ENCODE data around the gene RPUSD1. TPM values are rescaled to one million over a fixed set of nuclear protein-coding genes. Genes with fewer than 3 reads are reported as not detected.

The RPUSD1 gene
- total and polyA plus RNA-seq, 8 donors, result 8.6 to 21.0 (median 12.1) TPM

DNA sequence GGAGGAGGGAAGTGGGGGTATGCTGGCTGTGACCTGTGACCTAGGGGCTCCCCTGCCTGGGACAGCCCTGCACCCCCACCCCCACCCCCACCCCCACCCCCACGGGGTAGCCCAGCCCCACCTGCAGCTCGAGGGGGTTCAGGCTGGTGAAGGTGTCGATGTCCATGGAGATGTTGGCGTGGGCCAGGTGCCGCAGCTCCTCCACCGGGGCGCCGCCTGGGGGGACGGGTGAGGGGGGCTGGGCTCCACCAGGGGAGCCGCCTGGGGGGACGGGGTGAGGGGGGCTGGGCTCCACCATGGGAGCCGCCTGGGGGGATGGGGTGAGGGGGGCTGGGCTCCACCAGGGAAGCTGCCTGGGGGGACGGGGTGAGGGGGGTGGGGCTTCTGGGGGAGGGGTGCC lies 17.8 kb downstream of the RPUSD1 start:
- no peaks in the 10 kb centered on the region for H3K36me3 ChIP-seq
- DNase-seq (no peak), ATAC-seq (no peak)
- no peaks in the 10 kb centered on the region for H3K9me3 ChIP-seq
- H3K27ac ChIP-seq, result no peak overlapping the region
- peaks cover 0 to 37% of the 10 kb centered on the region in 2 donors for H3K27me3 ChIP-seq
- H3K4me3 ChIP-seq, result no peak overlapping the region
- H3K4me1 ChIP-seq, result no peaks in the 10 kb centered on the region
- TF ChIP-seq, protein P1, sequence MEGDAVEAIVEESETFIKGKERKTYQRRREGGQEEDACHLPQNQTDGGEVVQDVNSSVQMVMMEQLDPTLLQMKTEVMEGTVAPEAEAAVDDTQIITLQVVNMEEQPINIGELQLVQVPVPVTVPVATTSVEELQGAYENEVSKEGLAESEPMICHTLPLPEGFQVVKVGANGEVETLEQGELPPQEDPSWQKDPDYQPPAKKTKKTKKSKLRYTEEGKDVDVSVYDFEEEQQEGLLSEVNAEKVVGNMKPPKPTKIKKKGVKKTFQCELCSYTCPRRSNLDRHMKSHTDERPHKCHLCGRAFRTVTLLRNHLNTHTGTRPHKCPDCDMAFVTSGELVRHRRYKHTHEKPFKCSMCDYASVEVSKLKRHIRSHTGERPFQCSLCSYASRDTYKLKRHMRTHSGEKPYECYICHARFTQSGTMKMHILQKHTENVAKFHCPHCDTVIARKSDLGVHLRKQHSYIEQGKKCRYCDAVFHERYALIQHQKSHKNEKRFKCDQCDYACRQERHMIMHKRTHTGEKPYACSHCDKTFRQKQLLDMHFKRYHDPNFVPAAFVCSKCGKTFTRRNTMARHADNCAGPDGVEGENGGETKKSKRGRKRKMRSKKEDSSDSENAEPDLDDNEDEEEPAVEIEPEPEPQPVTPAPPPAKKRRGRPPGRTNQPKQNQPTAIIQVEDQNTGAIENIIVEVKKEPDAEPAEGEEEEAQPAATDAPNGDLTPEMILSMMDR (IDR thresholded peaks at IDR 0.05), result no peak
- intact Hi-C loops (cut with DNase I), result no loop called here

DNA sequence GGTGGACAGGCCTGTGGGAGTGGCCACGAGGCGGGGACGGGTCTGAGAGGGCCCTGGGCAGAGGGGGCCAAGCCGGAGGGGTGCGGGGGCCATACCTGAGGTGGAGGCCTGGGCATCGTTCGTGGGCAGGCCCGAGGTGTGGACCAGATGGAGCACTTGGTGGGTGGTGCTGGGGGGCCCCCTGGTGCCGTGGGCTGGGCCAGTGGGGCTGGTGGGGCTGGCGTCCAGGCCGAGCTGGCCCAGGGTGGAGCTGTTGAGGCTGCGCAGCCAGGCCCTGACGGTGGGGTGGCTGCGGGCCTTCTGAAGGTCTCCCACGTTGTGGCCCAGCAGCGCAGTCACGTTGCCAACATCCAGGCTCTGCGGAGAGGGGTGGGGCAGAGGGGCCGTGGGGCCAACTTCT lies 18.2 kb downstream of the RPUSD1 start:
- no peak for DNase-seq
- H3K27me3 ChIP-seq, result peaks cover 0 to 37% of the 10 kb centered on the region in 2 donors
- H3K9me3 ChIP-seq, result no peaks in the 10 kb centered on the region
- intact Hi-C loops (cut with DNase I), result no loop called here
- H3K4me3 ChIP-seq, result no peak overlapping the region
- no peak overlapping the region for H3K27ac ChIP-seq
- no peak for ATAC-seq
- H3K36me3 ChIP-seq, result no peaks in the 10 kb centered on the region
- no peaks in the 10 kb centered on the region for H3K4me1 ChIP-seq
- TF ChIP-seq, protein P1 (IDR thresholded peaks at IDR 0.05), result no peak

DNA sequence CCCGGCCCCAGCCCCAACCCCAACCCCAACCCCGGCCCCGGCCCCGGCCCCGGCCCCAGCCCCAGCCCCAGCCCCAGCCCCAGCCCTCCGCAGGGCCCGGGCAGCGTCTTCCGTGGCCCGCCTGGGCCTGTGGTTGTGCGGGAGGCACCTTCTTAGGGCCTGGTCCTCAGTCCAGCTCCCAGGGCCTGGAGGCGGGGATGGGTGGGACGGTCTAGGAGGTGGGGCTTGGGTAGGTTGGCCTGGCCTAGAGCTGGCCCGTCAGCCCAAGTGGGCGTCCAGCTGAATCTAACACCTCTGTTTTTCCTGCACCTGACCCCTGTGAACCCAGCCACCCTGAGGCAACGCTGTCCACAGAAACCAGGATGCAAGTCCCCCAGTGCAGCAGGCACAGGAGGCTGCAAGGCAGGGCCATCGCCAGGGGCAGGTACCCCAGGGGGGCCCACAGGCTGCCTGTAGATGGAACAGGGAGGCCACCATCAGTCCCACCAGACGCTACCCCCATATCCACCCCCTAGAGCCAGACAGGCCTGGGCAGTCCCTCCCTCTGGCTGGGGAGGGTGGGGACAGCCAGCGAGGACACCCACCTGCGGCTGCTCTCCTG lies 18.9 kb downstream of the RPUSD1 start:
- TF ChIP-seq, protein P1 (IDR thresholded peaks at IDR 0.05), result no peak
- no peaks in the 10 kb centered on the region for H3K9me3 ChIP-seq
- no peak overlapping the region for H3K27ac ChIP-seq
- DNase-seq (no peak), ATAC-seq (peak; percentile 7)
- H3K27me3 ChIP-seq, result peaks cover 0 to 37% of the 10 kb centered on the region in 2 donors
- H3K36me3 ChIP-seq, result no peaks in the 10 kb centered on the region
- H3K4me1 ChIP-seq, result no peaks in the 10 kb centered on the region
- H3K4me3 ChIP-seq, result no peak overlapping the region
- intact Hi-C loops (cut with DNase I), result no loop called here

DNA sequence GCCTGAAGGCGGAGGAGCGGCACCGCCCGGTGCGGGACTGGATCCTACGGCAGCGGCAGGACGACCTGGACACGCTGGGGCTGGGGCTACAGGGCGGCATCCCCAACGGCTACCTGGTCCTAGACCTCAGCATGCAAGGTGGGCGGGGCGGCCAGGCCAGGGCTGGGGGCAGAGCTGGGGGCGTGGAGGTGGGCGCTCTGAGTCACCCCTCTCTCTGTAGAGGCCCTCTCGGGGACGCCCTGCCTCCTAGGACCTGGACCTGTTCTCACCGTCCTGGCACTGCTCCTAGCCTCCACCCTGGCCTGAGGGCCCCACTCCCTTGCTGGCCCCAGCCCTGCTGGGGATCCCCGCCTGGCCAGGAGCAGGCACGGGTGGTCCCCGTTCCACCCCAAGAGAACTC lies 19.8 kb downstream of the RPUSD1 start:
- ATAC-seq, result peak; percentile 11
- intact Hi-C loops (cut with DNase I), result no loop called here
- Histone ChIP-seq H3K27ac (no peak overlapping the region), H3K4me1 (no peaks in the 10 kb centered on the region), H3K36me3 (no peaks in the 10 kb centered on the region), H3K27me3 (peaks cover 0 to 35% of the 10 kb centered on the region in 2 donors), H3K4me3 (no peak overlapping the region), H3K9me3 (no peaks in the 10 kb centered on the region)
- TF ChIP-seq, protein P1 (IDR thresholded peaks at IDR 0.05), result no peak
- DNase-seq, result no peak

DNA sequence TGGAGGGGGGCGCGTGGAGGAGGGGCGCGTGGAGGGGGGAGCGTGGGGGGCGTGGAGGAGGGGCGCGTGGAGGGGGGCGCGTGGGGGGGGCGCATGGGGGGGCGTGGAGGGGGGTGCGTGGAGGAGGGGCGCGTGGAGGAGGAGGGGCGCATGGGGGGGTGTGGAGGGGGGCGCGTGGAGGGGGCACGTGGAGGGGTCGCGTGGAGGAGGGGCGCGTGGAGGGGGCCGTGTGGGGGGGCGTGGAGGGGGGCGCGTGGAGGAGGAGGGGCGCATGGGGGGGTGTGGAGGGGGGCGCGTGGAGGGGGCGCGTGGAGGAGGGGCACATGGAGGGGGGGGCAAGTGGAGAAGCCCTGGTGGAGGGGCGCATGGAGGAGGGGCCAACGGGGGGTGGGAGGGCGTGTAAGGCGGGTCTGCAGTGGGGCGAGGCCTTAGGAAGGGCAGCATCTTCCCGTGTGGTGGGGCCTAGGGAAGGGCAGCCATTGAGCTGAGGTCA lies 20.4 kb downstream of the RPUSD1 start:
- Histone ChIP-seq H3K4me1 (no peaks in the 10 kb centered on the region), H3K36me3 (no peaks in the 10 kb centered on the region), H3K4me3 (no peak overlapping the region), H3K9me3 (no peaks in the 10 kb centered on the region), H3K27ac (no peak overlapping the region), H3K27me3 (peaks cover 0 to 39% of the 10 kb centered on the region in 2 donors)
- intact Hi-C loops (cut with DNase I), result no loop called here
- ATAC-seq (no peak), DNase-seq (no peak)
- TF ChIP-seq, protein P1 (IDR thresholded peaks at IDR 0.05), result no peak
